ENCODE measurements around the gene SBF2.

DNA sequence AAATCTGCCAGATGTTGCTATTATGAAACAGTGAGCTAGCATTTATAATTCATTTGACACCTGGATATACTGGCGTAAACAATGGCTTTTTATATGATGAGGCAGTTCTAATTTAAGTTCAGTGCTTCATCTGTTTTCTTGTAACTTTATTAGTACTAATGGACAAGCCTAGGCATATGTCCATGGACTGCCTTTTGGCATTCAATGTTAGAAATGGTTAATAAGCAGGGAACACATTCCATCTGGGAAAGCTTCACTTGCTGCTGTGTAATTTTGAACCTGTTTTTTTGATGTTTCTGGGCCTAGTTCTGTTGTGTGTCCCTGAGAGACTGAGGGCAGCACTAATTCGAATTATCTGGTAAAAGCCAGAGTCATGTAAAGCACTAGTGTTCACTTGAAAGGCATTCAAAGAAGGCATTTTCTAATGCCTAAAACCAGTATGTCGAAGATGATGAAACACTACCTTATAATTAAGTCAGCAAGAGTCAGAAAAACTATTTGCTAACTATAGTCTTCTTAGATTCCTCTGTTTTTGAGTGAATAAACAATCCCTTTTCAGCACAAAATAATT, 491.6 kb downstream of the SBF2 start:
- TF ChIP-seq POLR2AphosphoS5 (IDR thresholded peaks at IDR 0.05; ENCODE audit: low read depth, low read length) (no peak), TAF1 (IDR thresholded peaks at IDR 0.05; ENCODE audit: borderline replicate concordance, insufficient read depth, low read length) (no peak)

All from PFSK-1 (cell line).